ENCODE results near the gene PARP15. TPM values are rescaled to one million over a fixed set of nuclear protein-coding genes. Genes with fewer than 3 reads are reported as not detected.

The PARP15 gene
- total RNA-seq, 8 experiments from 2014 or later: 0.04 to 2.2 (median 0.28) TPM; not detected in 1

DNA sequence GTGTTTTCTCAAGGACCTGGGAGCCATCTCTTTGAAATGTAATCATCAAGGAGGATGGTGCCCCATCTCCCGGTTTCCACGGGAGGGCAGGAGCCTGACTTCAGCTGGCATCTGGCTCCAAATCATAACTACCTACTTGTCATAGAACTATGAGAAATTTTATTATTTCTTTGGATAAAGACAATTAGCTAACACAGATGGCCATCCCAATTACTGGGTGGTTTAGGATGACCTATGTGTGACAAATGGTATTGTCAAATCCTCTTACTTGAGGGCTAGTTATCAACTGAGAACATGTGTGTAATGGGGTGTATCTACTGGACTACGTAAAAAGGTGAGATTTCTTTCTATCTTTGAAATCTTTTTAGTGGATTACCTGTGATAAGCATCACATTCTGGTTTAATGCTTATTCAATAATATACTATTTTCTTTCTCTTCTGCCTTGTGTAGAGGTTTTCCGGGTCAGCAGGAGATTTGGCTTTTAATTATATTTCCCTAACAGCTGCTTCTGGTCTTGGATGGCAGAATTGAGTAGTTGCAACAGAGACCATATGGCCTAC lies 87.9 kb downstream of the PARP15 start:
- H3K4me1 ChIP-seq (replicated peaks in 1 of 2): no peaks in the 10 kb centered on the region
- no peak overlapping the region for H3K27ac ChIP-seq
- ATAC-seq (replicated peaks in 6 of 8): no peak
- in situ Hi-C loops (cut with MboI; ENCODE audit: low pct_unique_long_range_greater_than_20kb in 2 of 9, low sequenced_read_pairs in 9 of 9, unreplicated experiment in 9 of 9): no loop called here
- 33 to 100% (median 76%) methylated on average over 2 to 4 of the region's 4 CpGs; no CpG with 5 or more reads in 2 of the 10 experiments for WGBS, 10 experiments
- H3K4me3 ChIP-seq: no peak overlapping the region

GRCh38 chr3:122665881-122666280 lies 88.4 kb downstream of the PARP15 start:
- ATAC-seq (replicated peaks in 6 of 8): no peak
- Histone ChIP-seq H3K4me3 (no peak overlapping the region), H3K27ac (no peak overlapping the region), H3K4me1 (replicated peaks in 1 of 2) (no peaks in the 10 kb centered on the region)
- in situ Hi-C loops (cut with MboI; ENCODE audit: low pct_unique_long_range_greater_than_20kb in 2 of 9, low sequenced_read_pairs in 9 of 9, unreplicated experiment in 9 of 9): no loop called here

DNA sequence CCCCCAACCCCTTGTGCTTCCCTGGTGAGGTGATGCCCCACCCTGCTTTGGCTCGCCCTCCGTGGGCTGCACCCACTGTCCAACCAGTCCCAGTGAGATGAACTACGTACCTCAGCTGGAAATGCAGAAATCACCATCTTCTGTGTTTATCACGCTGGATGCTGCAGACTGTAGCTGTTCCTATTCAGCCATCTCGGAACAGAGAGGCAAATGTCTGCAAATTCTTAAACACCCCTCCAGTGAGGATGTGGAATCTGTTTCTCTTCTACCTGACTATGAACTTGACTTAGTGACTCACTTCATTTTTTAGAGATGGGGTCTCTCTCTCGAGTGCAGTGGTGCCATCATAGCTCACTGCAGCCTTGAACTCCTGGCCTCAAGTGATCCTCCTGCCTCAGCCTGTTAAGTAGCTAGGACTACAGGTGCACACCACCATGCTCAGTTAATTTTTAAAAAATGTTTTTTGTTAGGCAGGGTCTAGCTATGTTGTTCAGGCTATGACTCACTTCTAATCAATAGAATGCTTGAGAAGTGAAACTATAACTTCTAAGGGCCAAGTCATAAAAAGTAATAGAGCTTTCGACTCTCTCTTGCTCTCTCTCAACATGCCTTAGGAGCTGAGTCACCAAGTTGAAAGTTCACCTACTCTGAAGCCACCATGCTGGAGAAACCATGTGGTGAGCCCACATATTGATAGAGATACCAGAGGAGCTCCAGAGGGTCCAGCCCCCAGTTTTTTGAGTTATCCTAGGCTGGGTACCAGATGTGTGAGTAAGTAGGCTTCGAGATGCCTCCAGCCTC lies 91.7 kb downstream of the PARP15 start:
- WGBS, 10 experiments: 50 to 100% (median 82%) methylated on average over 1 to 5 of the region's 8 CpGs; no CpG with 5 or more reads in 2 of the 10 experiments
- peak in 2 of 8 experiments; percentile 44 to 57 for ATAC-seq (replicated peaks in 6 of 8)
- in situ Hi-C loops (cut with MboI; ENCODE audit: low pct_unique_long_range_greater_than_20kb in 2 of 9, low sequenced_read_pairs in 9 of 9, unreplicated experiment in 9 of 9): no loop called here

DNA sequence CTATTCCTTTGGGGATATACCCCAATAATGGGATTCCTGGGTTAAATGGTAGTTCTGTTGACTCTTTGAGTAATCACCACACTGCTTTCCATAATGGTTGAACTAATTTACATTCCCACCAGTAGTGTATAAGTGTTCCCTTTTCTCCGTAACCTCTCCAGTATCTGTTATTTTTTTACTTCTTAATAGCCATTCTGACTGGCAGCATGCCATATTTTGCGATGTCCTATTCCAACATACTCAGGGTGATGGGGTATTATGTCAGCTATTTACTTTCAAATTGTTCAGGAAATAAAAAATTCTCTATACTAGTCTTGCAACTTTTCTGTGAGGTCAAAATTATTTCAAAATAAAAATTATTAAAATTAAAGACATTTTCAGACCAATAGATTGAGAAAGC lies 94.1 kb downstream of the PARP15 start:
- in situ Hi-C loops (cut with MboI; ENCODE audit: low pct_unique_long_range_greater_than_20kb in 2 of 9, low sequenced_read_pairs in 9 of 9, unreplicated experiment in 9 of 9): loop anchor here in 1 of 9 experiments (10.0 kb wide), 1 partner anchor 107 kb away; the partner anchor contains the start of genes DTX3L and PARP9
- Histone ChIP-seq H3K4me1 (replicated peaks in 1 of 2) (no peaks in the 10 kb centered on the region), H3K4me3 (no peak overlapping the region), H3K27ac (no peak overlapping the region)
- WGBS, 10 experiments: 80 to 100% (median 100%) methylated on average over 1 to 2 of the region's 2 CpGs
- no peak for ATAC-seq (replicated peaks in 6 of 8)

More for the DNA sequence above, 91.7 kb downstream of the PARP15 start:
- no peak overlapping the region for H3K27ac ChIP-seq
- no peaks in the 10 kb centered on the region for H3K4me1 ChIP-seq (replicated peaks in 1 of 2)
- H3K4me3 ChIP-seq: no peak overlapping the region

DNA sequence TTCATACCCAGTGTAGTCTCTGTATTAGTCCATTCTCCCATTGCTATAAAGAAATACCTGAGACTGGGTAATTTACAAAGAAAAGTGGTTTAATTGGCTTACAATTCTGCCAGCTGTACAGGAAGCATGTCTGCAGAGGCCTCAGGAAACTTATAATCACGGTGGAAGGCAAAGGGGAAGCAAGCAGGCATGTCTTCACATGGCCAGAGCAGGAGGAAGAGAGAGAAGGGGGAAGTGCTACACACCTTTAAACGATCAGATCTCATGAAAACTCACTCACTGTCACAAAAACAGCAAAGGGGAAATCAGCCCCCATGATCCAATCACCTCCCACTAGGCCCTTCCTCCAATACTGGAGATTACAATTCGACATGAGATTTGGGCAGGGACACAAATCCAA lies 96.9 kb downstream of the PARP15 start:
- peaks cover 0 to 1% of the 10 kb centered on the region in 2 donors for H3K4me1 ChIP-seq (replicated peaks in 1 of 2)
- 40 to 100% (median 75%) methylated on average over 1 to 3 of the region's 3 CpGs; no CpG with 5 or more reads in 1 of the 10 experiments for WGBS, 10 experiments
- ATAC-seq (replicated peaks in 6 of 8): no peak
- no peak overlapping the region for H3K4me3 ChIP-seq
- in situ Hi-C loops (cut with MboI; ENCODE audit: low pct_unique_long_range_greater_than_20kb in 2 of 9, low sequenced_read_pairs in 9 of 9, unreplicated experiment in 9 of 9): loop anchor here in 1 of 9 experiments (10.0 kb wide), 1 partner anchor 110 kb away; the partner anchor contains the start of genes DTX3L and PARP9
- H3K27ac ChIP-seq: no peak overlapping the region

- Histone ChIP-seq H3K4me3 (no peak overlapping the region), H3K4me1 (replicated peaks in 1 of 2) (peaks cover 0 to 5% of the 10 kb centered on the region in 2 donors), H3K27ac (no peak overlapping the region)
- ATAC-seq (replicated peaks in 6 of 8): no peak
- 0 to 100% (median 67%) methylated on average over 1 to 2 of the region's 2 CpGs; no CpG with 5 or more reads in 1 of the 10 experiments for WGBS, 10 experiments
- in situ Hi-C loops (cut with MboI; ENCODE audit: low pct_unique_long_range_greater_than_20kb in 2 of 9, low sequenced_read_pairs in 9 of 9, unreplicated experiment in 9 of 9): loop anchor here in 2 of 9 experiments (10.0 to 25.0 kb wide), 2 partner anchors 112 to 239 kb away; partner anchors contain the start of genes DTX3L (in 1 of the 2) and PARP9 (in 1 of the 2)
Measured at GRCh38 chr3:122676759-122677158, 99.3 kb downstream of the PARP15 start.

DNA sequence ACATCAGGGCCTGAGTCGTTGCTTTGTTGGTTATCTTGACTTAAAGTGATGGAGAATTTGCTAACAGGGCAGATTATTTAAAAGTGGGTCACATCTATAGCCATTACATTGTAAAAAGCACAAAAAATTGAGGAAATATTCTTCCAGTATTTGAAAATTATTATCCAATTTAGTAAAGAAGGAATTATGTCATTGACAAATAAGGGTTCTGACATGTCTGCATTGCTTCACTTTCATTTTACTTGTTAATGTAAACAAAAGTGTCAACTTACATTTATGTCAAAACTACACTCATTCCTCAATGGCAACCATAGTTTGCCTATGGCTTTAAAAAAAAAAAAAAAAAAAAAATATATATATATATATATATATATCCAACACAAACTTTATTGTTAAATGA lies 99.8 kb downstream of the PARP15 start:
- peaks cover 0 to 5% of the 10 kb centered on the region in 2 donors for H3K4me1 ChIP-seq (replicated peaks in 1 of 2)
- no peak overlapping the region for H3K4me3 ChIP-seq
- in situ Hi-C loops (cut with MboI; ENCODE audit: low pct_unique_long_range_greater_than_20kb in 2 of 9, low sequenced_read_pairs in 9 of 9, unreplicated experiment in 9 of 9): loop anchor here in 2 of 9 experiments (10.0 to 25.0 kb wide), 2 partner anchors 112 to 240 kb away; partner anchors contain the start of genes DTX3L (in 1 of the 2) and PARP9 (in 1 of the 2)
- WGBS, 10 experiments: 43 to 100% (median 88%) methylated on average over 1 of the region's 1 CpG; no CpG with 5 or more reads in 5 of the 10 experiments
- no peak overlapping the region for H3K27ac ChIP-seq
- ATAC-seq (replicated peaks in 6 of 8): no peak

DNA sequence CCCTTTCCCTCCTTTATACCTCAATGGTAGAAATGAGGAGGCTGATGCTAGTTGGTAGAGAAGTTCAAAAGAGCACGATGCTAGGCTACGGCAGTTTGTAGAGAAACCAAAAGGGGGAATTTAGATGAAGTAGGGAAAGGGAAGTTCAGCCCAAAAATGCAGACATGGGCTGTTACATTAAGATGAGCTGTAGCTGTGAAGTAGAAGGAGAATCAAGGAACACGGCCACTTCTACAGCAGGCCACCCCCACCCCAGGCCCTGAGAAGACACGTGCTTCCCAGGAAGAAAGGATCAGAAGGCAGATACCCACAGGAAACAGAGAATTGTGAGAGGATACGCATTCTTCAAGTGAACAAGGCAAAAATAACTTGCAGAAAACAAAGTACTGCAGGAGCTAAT lies 101.1 kb downstream of the PARP15 start:
- no peak for ATAC-seq (replicated peaks in 6 of 8)
- Histone ChIP-seq H3K4me3 (no peak overlapping the region), H3K4me1 (replicated peaks in 1 of 2) (peaks cover 0 to 5% of the 10 kb centered on the region in 2 donors), H3K27ac (no peak overlapping the region)
- in situ Hi-C loops (cut with MboI; ENCODE audit: low pct_unique_long_range_greater_than_20kb in 2 of 9, low sequenced_read_pairs in 9 of 9, unreplicated experiment in 9 of 9): loop anchor here in 2 of 9 experiments (10.0 to 25.0 kb wide), 2 partner anchors 114 to 241 kb away; partner anchors contain the start of genes DTX3L (in 1 of the 2) and PARP9 (in 1 of the 2)
- 57 to 100% (median 95%) methylated on average over 1 to 5 of the region's 5 CpGs; no CpG with 5 or more reads in 1 of the 10 experiments for WGBS, 10 experiments

GRCh38 chr3:122679085-122679881 lies 101.8 kb downstream of the PARP15 start:
- Histone ChIP-seq H3K4me1 (replicated peaks in 1 of 2) (peaks cover 0 to 5% of the 10 kb centered on the region in 2 donors), H3K27ac (no peak overlapping the region), H3K4me3 (no peak overlapping the region)
- in situ Hi-C loops (cut with MboI; ENCODE audit: low pct_unique_long_range_greater_than_20kb in 2 of 9, low sequenced_read_pairs in 9 of 9, unreplicated experiment in 9 of 9): loop anchor here in 2 of 9 experiments (10.0 to 25.0 kb wide), 2 partner anchors 114 to 242 kb away; partner anchors contain the start of genes DTX3L (in 1 of the 2) and PARP9 (in 1 of the 2)
- peak; percentile 52 to 80 (median 70) for ATAC-seq (replicated peaks in 6 of 8)
- 0 to 35% (median 20%) methylated on average over 1 to 11 of the region's 16 CpGs; no CpG with 5 or more reads in 1 of the 10 experiments for WGBS, 10 experiments

GRCh38 chr3:122679882-122680474 lies 102.5 kb downstream of the PARP15 start:
- WGBS, 10 experiments: 8 to 90% (median 73%) methylated on average over 1 to 10 of the region's 10 CpGs; no CpG with 5 or more reads in 3 of the 10 experiments
- Histone ChIP-seq H3K4me1 (replicated peaks in 1 of 2) (peaks cover 0 to 5% of the 10 kb centered on the region in 2 donors), H3K27ac (no peak overlapping the region), H3K4me3 (peak overlapping the region in 1 of 5 donors; percentile 45)
- peak in 5 of 8 experiments; percentile 18 to 46 (median 35) for ATAC-seq (replicated peaks in 6 of 8)
- in situ Hi-C loops (cut with MboI; ENCODE audit: low pct_unique_long_range_greater_than_20kb in 2 of 9, low sequenced_read_pairs in 9 of 9, unreplicated experiment in 9 of 9): loop anchor here in 2 of 9 experiments (10.0 to 25.0 kb wide), 2 partner anchors 115 to 243 kb away; partner anchors contain the start of genes DTX3L (in 1 of the 2) and PARP9 (in 1 of the 2)

GRCh38 chr3:122680475-122681283 lies 103.2 kb downstream of the PARP15 start, which contains the start of gene PARP14:
Gene PARP14, plus strand, starts transcription at chr3:122680839. Its CDS starts 45 bp downstream, at chr3:122680884.
- in situ Hi-C loops (cut with MboI; ENCODE audit: low pct_unique_long_range_greater_than_20kb in 2 of 9, low sequenced_read_pairs in 9 of 9, unreplicated experiment in 9 of 9): loop anchor here in 2 of 9 experiments (25.0 kb wide), 1 partner anchor 243 kb away; no protein-coding TSS in a partner anchor
- Histone ChIP-seq H3K4me1 (replicated peaks in 1 of 2) (peaks cover 0 to 5% of the 10 kb centered on the region in 2 donors), H3K27ac (no peak within 1 kb of the TSS), H3K4me3 (peak within 1 kb of the TSS; percentile 21 to 45 (median 38))
- ATAC-seq (replicated peaks in 6 of 8): peak; percentile 59 to 74 (median 66)
- WGBS, 10 experiments: 0 to 74% (median 43%) methylated on average over 3 to 6 of the region's 63 CpGs; no CpG with 5 or more reads in 7 of the 10 experiments

Measured in motor neuron (in vitro differentiated cells).